Thyroid gland (tissue), 4 donors: Measurements from ENCODE around the gene GRAMD2B. TPM values are rescaled to one million over a fixed set of nuclear protein-coding genes. Genes with fewer than 3 reads are reported as not detected.

Source experiments
- DNase-seq, 2 donors: peaks; one replicate each; pipeline ENCODE4 v3.0.0-alpha.2; 2019
- H3K27ac ChIP-seq, 3 donors: fragments of 200-600 bp; sonication (generic); 1 replicate in 2 of 3; 2 replicates in 1 of 3; pipeline ENCODE4 v1.5.1; 2016 to 2019; ENCODE audit warnings: mild to moderate bottlenecking in 1 of 3, moderate library complexity in 1 of 3
- H3K27me3 ChIP-seq: fragments of 200-600 bp; sonication (generic); one replicate; pipeline ENCODE4 v1.5.1; 2019
- H3K36me3 ChIP-seq, 2 donors: fragments of 200-600 bp; sonication (generic); one replicate each; pipeline ENCODE4 v1.5.1; 2016 to 2019
- H3K4me1 ChIP-seq, 2 donors: fragments of 200-600 bp; sonication (generic); one replicate each; pipeline ENCODE4 v1.5.1; 2017 to 2019
- H3K4me3 ChIP-seq, 3 donors: fragments of 200-600 bp; sonication (generic); replicated peaks in 1 of 3; 1 replicate in 2 of 3; 2 replicates in 1 of 3; pipeline ENCODE4 v1.5.1; 2016; ENCODE audit warnings: mild to moderate bottlenecking in 1 of 3
- H3K9me3 ChIP-seq: fragments of 200-600 bp; sonication (generic); one replicate; pipeline ENCODE4 v1.5.1; 2017
- CTCF ChIP-seq, 6 experiments: fragments of 200-600 bp in 3 of 6; fragments of 450-650 bp in 3 of 6; sonication (generic) in 3 of 6; IDR thresholded peaks; one replicate each; pipeline ENCODE4 v1.5.1; 2016 to 2019; ENCODE audit warnings: antibody characterized with exemption in 6 of 6, mild to moderate bottlenecking in 2 of 6, inconsistent platforms in 1 of 6, moderate library complexity in 1 of 6
- POLR2A ChIP-seq, 2 donors: fragments of 450-650 bp; IDR thresholded peaks; one replicate each; pipeline ENCODE4 v1.6.1; 2017; ENCODE audit warnings: antibody characterized with exemption in 2 of 2, mild to moderate bottlenecking in 2 of 2, moderate library complexity in 1 of 2
- WGBS, 2 donors: methylation state at CpG; one replicate each; pipeline ENCODE4 v1.1.5; 2017; 5-methylcytosine and 5-hydroxymethylcytosine counted together
- intact Hi-C: fragments of 100-400 bp; cut with DNase I; formaldehyde crosslinking; loops from one replicate; pipeline ENCODE4 v1.15.1; 2023
- total RNA-seq, 4 donors: library from RNA; depleted of rRNA; stranded (reverse); fragments of >200 nt; gene quantifications; one replicate each; pipeline ENCODE4 v1.2.3, GENCODE V29; 2016

The GRAMD2B gene
- total RNA-seq, 4 donors from 2014 or later = 68.1 to 115 (median 105) TPM

- TF ChIP-seq CTCF (IDR thresholded peaks at IDR 0.05) (no peak), POLR2A (IDR thresholded peaks at IDR 0.05) (no peak)
- Histone ChIP-seq H3K4me3 (no peak overlapping the region), H3K4me1 (peaks cover 41 to 75% of the 10 kb centered on the region in 2 donors), H3K27ac (peak overlapping the region in 2 of 3 donors; percentile 52 to 63), H3K36me3 (no peaks in the 10 kb centered on the region), H3K9me3 (no peaks in the 10 kb centered on the region), H3K27me3 (no peaks in the 10 kb centered on the region)
- WGBS, 2 donors = 98% methylated on average over 1 of the region's 1 CpG
- no peak for DNase-seq
- intact Hi-C loops = no loop called here
Observed at GRCh38 chr5:126452477-126452876, 29.3 kb downstream of the GRAMD2B start.

- DNase-seq = peak; percentile 41 to 63
- TF ChIP-seq POLR2A (IDR thresholded peaks at IDR 0.05) = no peak
- TF ChIP-seq CTCF (IDR thresholded peaks at IDR 0.05) = no peak
- no peak overlapping the region for H3K4me3 ChIP-seq
- no peaks in the 10 kb centered on the region for H3K36me3 ChIP-seq
- H3K9me3 ChIP-seq = no peaks in the 10 kb centered on the region
- intact Hi-C loops = no loop called here
- peak overlapping the region; percentile 52 to 63 (median 61) for H3K27ac ChIP-seq
- H3K27me3 ChIP-seq = no peaks in the 10 kb centered on the region
- WGBS, 2 donors = 46 to 60% methylated on average over 7 of the region's 7 CpGs
- H3K4me1 ChIP-seq = peaks cover 32 to 65% of the 10 kb centered on the region in 2 donors
Observed at GRCh38 chr5:126454081-126454480, 30.9 kb downstream of the GRAMD2B start.

- Histone ChIP-seq H3K27ac (peak overlapping the region; percentile 52 to 63 (median 61)), H3K9me3 (no peaks in the 10 kb centered on the region), H3K27me3 (no peaks in the 10 kb centered on the region), H3K4me1 (peaks cover 27 to 60% of the 10 kb centered on the region in 2 donors), H3K36me3 (no peaks in the 10 kb centered on the region), H3K4me3 (no peak overlapping the region)
- intact Hi-C loops = no loop called here
- no peak for DNase-seq
- WGBS, 2 donors = 98 to 100% methylated on average over 1 of the region's 1 CpG
- TF ChIP-seq CTCF (IDR thresholded peaks at IDR 0.05) (no peak), POLR2A (IDR thresholded peaks at IDR 0.05) (no peak)
Observed at GRCh38 chr5:126454535-126454934, 31.3 kb downstream of the GRAMD2B start.

- Histone ChIP-seq H3K27me3 (no peaks in the 10 kb centered on the region), H3K27ac (peak overlapping the region; percentile 52 to 63 (median 61)), H3K4me1 (peaks cover 21 to 59% of the 10 kb centered on the region in 2 donors), H3K4me3 (no peak overlapping the region), H3K36me3 (no peaks in the 10 kb centered on the region), H3K9me3 (no peaks in the 10 kb centered on the region)
- TF ChIP-seq CTCF (IDR thresholded peaks at IDR 0.05) (no peak), POLR2A (IDR thresholded peaks at IDR 0.05) (no peak)
- intact Hi-C loops = no loop called here
- no peak for DNase-seq
Observed at GRCh38 chr5:126455264-126455663, 32.1 kb downstream of the GRAMD2B start.

GRCh38 chr5:126455728-126456127, 32.5 kb downstream of the GRAMD2B start:
- H3K27ac ChIP-seq = peak overlapping the region; percentile 7 to 52 (median 16)
- H3K4me3 ChIP-seq = no peak overlapping the region
- no peaks in the 10 kb centered on the region for H3K27me3 ChIP-seq
- H3K9me3 ChIP-seq = no peaks in the 10 kb centered on the region
- H3K4me1 ChIP-seq = peaks cover 25 to 61% of the 10 kb centered on the region in 2 donors
- TF ChIP-seq CTCF (IDR thresholded peaks at IDR 0.05) (no peak), POLR2A (IDR thresholded peaks at IDR 0.05) (no peak)
- intact Hi-C loops = no loop called here
- 96 to 97% methylated on average over 1 of the region's 1 CpG for WGBS, 2 donors
- no peaks in the 10 kb centered on the region for H3K36me3 ChIP-seq
- no peak for DNase-seq
